Left ventricle myocardium superior (tissue), 1 donor: ENCODE data around the gene PCDHB8. TPM values are rescaled to one million over a fixed set of nuclear protein-coding genes. Genes with fewer than 3 reads are reported as not detected.
"Not testable (repeated sequence)": the region's sequence is repeated elsewhere in the genome, so short reads cannot be mapped to it uniquely, and the experiment has no call there.

Source experiments
- ATAC-seq: fragments of 200-7000 bp; cut with Tn5 transposase; one replicate; pipeline ENCODE4 v1.9.1; 2020; ENCODE audit warnings: mild to moderate bottlenecking, moderate library complexity
- DNase-seq: peaks from one replicate; pipeline ENCODE4 v3.0.0-alpha.2; 2020
- intact Hi-C: fragments of 100-400 bp; cut with micrococcal nuclease; formaldehyde crosslinking; loops from one replicate; pipeline ENCODE4 v1.11.0; 2022
- total RNA-seq: library from RNA; stranded (reverse); fragmentation: NEBNext Ultra II Directional; extraction: Animal tissue kit (Norgen Biotek cat#: 25700); gene quantifications from one replicate; pipeline ENCODE4 v1.2.1, GENCODE V29; 2021
- donor health status: DM: no; HTN: yes; CAD: no; lungs with severe emphysema.

Gene PCDHB8
- total RNA-seq, 1 donor from 2014 or later: 1.8 TPM

DNA sequence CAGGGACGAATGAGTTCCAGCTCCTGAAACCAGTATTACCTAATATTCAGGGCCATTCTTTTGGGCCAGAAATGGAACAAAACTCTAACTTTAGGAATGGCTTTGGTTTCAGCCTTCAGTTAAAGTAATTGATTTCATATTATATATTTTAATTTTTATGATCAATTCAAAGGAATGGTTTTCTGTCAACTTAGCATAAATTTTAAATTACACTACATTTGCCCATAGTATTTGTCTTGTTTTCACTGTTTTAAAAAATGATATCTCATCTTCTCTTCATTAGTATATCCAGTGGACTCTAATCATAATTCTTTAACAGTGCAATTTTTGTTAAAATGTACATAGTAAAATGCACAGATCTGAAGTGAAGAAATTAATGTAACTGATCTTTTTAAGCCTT lies 2.7 kb downstream of the PCDHB8 start:
- ATAC-seq (no peak), DNase-seq (no peak)
- intact Hi-C loops: no loop called here

GRCh38 chr5:141182248-141182647 lies 4.7 kb downstream of the PCDHB8 start, which contains the start of gene PCDHB16:
Gene PCDHB16 (plus strand): TSS chr5:141182387. CDS start chr5:141182560, 173 bp downstream.
- peak; percentile 37 for DNase-seq
- intact Hi-C loops: no loop called here
- ATAC-seq: peak; percentile 54

- DNase-seq, intact Hi-C loops: not testable (repeated sequence)
These were observed 6.7 kb downstream of the PCDHB8 start for GRCh38 chr5:141184117-141184855.

GRCh38 chr5:141186897-141187512 lies 9.4 kb downstream of the PCDHB8 start, which contains the start of gene PCDHB9:
Gene PCDHB9 (plus strand): TSS chr5:141187161. CDS start chr5:141187319, 158 bp downstream.
- DNase-seq (no peak), ATAC-seq (no peak)
- intact Hi-C loops: no loop called here

More at GRCh38 chr5:141184117-141184855, 6.7 kb downstream of the PCDHB8 start:
- ATAC-seq: not testable (repeated sequence)

DNA sequence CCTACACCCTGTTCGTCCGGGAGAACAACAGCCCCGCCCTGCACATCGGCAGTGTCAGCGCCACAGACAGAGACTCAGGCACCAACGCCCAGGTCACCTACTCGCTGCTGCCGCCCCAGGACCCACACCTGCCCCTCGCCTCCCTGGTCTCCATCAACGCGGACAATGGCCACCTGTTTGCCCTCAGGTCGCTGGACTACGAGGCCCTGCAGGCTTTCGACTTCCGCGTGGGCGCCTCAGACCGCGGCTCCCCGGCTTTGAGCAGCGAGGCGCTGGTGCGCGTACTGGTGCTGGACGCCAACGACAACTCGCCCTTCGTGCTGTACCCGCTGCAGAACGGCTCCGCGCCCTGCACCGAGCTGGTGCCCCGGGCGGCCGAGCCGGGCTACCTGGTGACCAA lies 11.1 kb downstream of the PCDHB8 start:
- intact Hi-C loops, ATAC-seq, DNase-seq: not testable (repeated sequence)

DNA sequence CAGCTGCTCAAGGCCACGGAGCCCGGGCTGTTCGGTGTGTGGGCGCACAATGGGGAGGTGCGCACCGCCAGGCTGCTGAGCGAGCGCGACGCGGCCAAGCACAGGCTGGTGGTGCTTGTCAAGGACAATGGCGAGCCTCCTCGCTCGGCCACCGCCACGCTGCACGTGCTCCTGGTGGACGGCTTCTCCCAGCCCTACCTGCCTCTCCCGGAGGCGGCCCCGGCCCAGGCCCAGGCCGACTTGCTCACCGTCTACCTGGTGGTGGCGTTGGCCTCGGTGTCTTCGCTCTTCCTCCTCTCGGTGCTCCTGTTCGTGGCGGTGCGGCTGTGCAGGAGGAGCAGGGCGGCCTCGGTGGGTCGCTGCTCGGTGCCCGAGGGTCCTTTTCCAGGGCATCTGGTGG lies 11.5 kb downstream of the PCDHB8 start:
- DNase-seq, intact Hi-C loops, ATAC-seq: not testable (repeated sequence)

- DNase-seq (no peak), ATAC-seq (no peak)
- intact Hi-C loops: no loop called here
These were observed 14.6 kb downstream of the PCDHB8 start, which contains the start of gene PCDHB10 for GRCh38 chr5:141192110-141192725. Gene PCDHB10 (plus strand): TSS chr5:141192353. CDS start chr5:141192553, 200 bp downstream.

DNA sequence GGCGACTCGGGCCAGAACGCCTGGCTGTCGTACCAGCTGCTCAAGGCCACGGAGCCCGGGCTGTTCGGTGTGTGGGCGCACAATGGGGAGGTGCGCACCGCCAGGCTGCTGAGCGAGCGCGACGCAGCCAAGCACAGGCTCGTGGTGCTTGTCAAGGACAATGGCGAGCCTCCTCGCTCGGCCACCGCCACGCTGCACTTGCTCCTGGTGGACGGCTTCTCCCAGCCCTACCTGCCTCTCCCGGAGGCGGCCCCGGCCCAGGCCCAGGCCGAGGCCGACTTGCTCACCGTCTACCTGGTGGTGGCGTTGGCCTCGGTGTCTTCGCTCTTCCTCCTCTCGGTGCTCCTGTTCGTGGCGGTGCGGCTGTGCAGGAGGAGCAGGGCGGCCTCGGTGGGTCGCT lies 16.7 kb downstream of the PCDHB8 start:
- not testable (repeated sequence) for ATAC-seq

DNA sequence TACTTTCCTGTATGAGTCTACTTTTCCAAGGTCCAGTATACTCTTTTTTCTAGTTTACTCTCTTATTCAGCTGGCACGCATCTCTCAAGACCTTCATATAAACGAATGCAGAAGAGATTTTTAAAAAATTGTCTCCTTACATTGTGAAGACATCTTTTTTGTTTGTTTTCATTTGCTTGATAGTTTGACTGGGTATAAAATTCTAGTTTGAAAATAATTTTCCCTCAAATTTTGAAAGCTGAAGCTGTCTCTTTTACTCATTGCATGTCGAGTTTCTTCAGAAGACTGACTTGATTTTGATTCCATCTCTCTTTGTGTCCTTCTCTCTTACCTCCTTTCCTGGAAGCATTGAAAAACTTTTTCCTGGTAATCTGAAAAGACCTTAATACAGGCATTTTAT lies 18.8 kb downstream of the PCDHB8 start:
- intact Hi-C loops: no loop called here
- ATAC-seq (no peak), DNase-seq (no peak)

More for the DNA sequence above, 16.7 kb downstream of the PCDHB8 start:
- DNase-seq, intact Hi-C loops: not testable (repeated sequence)

DNA sequence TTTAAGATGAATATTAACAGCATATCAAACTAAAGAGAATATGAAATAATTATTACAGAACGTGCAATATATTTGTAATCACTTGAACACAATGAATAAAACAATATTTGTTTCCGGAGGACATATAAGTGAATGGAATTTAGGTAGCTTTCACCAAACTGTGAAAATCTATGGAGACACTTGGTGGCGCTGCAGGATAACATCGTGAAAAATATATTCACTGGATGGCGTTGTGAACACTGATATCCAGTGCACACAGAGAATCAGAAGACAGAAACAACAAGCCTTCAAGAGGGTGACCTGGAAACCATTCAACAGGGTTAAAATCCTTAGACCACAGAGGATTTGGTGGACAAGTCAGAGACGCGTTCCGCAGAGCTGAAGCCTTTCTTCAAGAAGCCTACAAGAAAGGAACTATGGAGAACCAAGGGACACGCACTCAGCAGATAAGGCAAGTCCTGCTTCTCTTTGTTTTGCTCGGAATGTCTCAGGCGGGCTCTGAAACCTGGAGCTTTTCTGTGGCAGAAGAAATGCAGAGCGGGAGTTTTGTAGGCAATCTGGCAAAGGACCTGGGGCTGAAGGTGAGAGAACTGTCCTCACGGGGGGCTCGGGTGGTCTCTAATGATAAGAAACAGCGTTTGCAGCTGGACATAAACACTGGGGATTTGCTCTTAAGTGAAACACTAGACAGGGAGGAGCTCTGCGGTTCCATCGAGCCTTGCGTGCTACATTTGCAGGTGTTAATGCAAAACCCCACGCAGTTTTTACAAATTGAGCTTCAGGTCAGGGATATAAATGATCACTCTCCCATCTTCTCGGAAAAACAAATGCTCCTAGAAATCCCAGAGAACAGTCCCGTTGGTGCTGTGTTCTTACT lies 22.0 kb downstream of the PCDHB8 start, which contains the start of gene PCDHB11:
PCDHB11 (plus strand) TSS at position 269 of the 877 bp plus-strand sequence; CDS start at position 417, 148 bp downstream.
- intact Hi-C loops: no loop called here
- no peak for DNase-seq
- ATAC-seq: no peak

DNA sequence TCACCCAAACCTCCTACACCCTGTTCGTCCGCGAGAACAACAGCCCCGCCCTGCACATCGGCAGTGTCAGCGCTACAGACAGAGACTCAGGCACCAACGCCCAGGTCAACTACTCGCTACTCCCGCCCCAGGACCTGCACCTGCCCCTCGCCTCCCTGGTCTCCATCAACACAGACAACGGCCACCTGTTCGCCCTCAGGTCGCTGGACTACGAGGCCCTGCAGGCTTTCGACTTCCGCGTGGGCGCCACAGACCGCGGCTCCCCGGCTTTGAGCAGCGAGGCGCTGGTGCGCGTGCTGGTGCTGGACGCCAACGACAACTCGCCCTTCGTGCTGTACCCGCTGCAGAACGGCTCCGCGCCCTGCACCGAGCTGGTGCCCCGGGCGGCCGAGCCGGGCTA lies 23.5 kb downstream of the PCDHB8 start:
- DNase-seq, ATAC-seq, intact Hi-C loops: not testable (repeated sequence)

DNA sequence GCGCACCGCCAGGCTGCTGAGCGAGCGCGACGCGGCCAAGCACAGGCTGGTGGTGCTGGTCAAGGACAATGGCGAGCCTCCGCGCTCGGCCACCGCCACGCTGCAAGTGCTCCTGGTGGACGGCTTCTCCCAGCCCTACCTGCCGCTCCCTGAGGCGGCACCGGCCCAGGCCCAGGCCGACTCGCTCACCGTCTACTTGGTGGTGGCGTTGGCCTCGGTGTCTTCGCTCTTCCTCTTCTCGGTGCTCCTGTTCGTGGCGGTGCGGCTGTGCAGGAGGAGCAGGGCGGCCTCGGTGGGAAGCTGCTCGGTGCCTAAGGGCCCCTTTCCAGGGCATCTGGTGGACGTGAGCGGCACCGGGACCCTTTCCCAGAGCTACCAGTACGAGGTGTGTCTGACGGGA lies 24.1 kb downstream of the PCDHB8 start:
- ATAC-seq, DNase-seq, intact Hi-C loops: not testable (repeated sequence)

- no peak for ATAC-seq
- DNase-seq: peak; percentile 35
- intact Hi-C loops: no loop called here
These were observed 30.9 kb downstream of the PCDHB8 start, which contains the start of gene PCDHB12 for GRCh38 chr5:141208478-141208877. Gene PCDHB12 (plus strand): TSS chr5:141208719. CDS start chr5:141208908, 189 bp downstream.

- DNase-seq, ATAC-seq, intact Hi-C loops: not testable (repeated sequence)
These were observed 32.7 kb downstream of the PCDHB8 start for GRCh38 chr5:141210281-141210680.

DNA sequence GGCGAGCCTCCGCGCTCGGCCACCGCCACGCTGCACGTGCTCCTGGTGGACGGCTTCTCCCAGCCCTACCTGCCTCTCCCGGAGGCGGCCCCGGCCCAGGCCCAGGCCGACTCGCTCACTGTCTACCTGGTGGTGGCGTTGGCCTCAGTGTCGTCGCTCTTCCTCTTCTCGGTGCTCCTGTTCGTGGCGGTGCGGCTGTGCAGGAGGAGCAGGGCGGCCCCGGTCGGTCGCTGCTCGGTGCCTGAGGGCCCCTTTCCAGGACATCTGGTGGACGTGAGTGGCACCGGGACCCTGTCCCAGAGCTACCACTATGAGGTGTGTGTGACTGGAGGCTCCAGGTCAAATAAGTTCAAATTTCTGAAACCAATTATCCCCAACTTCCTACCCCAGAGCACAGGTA lies 33.3 kb downstream of the PCDHB8 start:
- intact Hi-C loops, DNase-seq, ATAC-seq: not testable (repeated sequence)

GRCh38 chr5:141213656-141214339 lies 36.2 kb downstream of the PCDHB8 start, which contains the start of gene PCDHB13:
Gene PCDHB13 (plus strand): TSS chr5:141213919. CDS start chr5:141214124, 205 bp downstream.
- peak; percentile 77 for DNase-seq
- intact Hi-C loops: not testable (repeated sequence)
- peak; percentile 84 for ATAC-seq

DNA sequence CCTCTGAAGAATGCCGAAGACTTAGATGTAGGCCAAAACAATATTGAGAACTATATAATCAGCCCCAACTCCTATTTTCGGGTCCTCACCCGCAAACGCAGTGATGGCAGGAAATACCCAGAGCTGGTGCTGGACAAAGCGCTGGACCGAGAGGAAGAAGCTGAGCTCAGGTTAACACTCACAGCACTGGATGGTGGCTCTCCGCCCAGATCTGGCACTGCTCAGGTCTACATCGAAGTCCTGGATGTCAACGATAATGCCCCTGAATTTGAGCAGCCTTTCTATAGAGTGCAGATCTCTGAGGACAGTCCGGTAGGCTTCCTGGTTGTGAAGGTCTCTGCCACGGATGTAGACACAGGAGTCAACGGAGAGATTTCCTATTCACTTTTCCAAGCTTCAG lies 37.0 kb downstream of the PCDHB8 start:
- ATAC-seq, DNase-seq, intact Hi-C loops: not testable (repeated sequence)

DNA sequence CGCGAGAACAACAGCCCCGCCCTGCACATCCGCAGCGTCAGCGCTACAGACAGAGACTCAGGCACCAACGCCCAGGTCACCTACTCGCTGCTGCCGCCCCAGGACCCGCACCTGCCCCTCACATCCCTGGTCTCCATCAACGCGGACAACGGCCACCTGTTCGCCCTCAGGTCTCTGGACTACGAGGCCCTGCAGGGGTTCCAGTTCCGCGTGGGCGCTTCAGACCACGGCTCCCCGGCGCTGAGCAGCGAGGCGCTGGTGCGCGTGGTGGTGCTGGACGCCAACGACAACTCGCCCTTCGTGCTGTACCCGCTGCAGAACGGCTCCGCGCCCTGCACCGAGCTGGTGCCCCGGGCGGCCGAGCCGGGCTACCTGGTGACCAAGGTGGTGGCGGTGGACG lies 37.9 kb downstream of the PCDHB8 start:
- ATAC-seq, intact Hi-C loops, DNase-seq: not testable (repeated sequence)
